Dendritic cell treated with granulocyte-macrophage colony-stimulating factor and Interleukin-4, amounts not matched to agents 40 ng/mL and 50 ng/mL, for 4 days (primary cell): ENCODE data around the gene ARMH2.

Experiments used
- H3K27ac Mint-ChIP-seq: one replicate; pipeline ENCODE4 v1.8.0; 2022; ENCODE audit warnings: mild to moderate bottlenecking, mixed read lengths
- H3K27me3 Mint-ChIP-seq: one replicate; pipeline ENCODE4 v1.8.0; 2022; ENCODE audit warnings: mild to moderate bottlenecking, mixed read lengths
- H3K36me3 Mint-ChIP-seq: one replicate; pipeline ENCODE4 v1.8.0; 2022; ENCODE audit warnings: low read depth, mixed read lengths
- H3K4me1 Mint-ChIP-seq: one replicate; pipeline ENCODE4 v1.8.0; 2022; ENCODE audit warnings: low read depth, mixed read lengths
- H3K4me3 Mint-ChIP-seq: one replicate; pipeline ENCODE4 v1.8.0; 2022; ENCODE audit warnings: mild to moderate bottlenecking, moderate library complexity, mixed read lengths
- H3K9me3 Mint-ChIP-seq: one replicate; pipeline ENCODE4 v1.8.0; 2022; ENCODE audit warnings: mixed read lengths
- intact Hi-C: fragments of 100-400 bp; cut with micrococcal nuclease; formaldehyde crosslinking; loops from one replicate; pipeline ENCODE4 v1.15.0; 2022

ARMH2 gene

DNA sequence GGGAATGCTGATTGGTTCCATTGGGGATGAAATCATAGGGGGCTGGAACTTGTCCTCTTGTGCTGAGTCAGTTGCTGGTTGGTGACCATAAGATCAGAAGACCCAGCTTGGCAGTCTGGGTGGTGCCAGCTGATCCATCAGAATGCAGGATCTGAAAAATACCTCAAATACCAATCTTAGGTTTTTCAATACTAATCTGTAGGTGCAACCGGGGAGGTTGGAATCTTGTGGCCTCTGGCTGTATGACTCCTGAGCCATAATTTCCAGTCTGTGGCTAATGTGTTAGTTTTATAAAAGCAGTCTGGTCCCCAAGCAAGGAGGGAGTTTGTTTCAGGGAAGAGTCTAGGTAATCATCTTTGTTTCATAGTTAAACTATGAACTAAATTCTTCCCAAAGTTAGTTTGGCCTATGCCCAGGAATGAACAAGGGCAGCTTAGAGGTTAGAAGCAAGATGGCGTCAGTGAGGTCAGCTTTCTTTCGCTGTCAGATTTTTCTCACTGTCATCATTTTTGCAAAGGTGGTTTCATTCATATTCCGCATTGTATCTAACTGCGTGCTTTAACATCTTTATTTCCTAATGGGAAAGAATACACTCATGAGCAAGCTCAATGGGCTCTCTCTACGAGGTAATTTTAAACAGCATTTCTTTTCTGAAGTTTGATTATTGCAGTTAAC, 2.0 kb downstream of the ARMH2 start:
- Mint-ChIP-seq H3K4me1 (no peaks in the 10 kb centered on the region), H3K27ac (no peak overlapping the region), H3K9me3 (no peaks in the 10 kb centered on the region), H3K36me3 (no peaks in the 10 kb centered on the region), H3K27me3 (no peaks in the 10 kb centered on the region), H3K4me3 (no peak overlapping the region)
- intact Hi-C loops, result no loop called here

DNA sequence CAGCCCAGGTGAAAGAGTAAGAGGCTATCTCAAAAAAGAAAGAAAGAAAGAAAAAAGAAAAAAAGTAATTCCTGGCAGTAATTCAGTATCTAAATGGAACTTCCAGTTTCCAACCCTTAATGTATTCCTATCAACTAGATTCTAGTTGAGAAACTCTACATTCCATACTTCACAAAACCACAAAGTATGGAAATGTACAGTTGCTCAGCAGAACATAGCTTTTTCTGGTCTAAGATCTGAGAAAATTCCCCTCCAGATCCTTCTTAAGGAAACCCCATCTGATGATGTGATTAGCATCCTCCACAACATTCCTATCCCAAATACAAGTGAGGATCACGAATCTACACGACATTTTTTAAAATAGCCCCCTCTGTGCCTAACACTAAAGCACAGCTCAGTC, 3.6 kb downstream of the ARMH2 start:
- H3K9me3 Mint-ChIP-seq, result no peaks in the 10 kb centered on the region
- intact Hi-C loops, result no loop called here
- H3K27ac Mint-ChIP-seq, result no peak overlapping the region
- no peaks in the 10 kb centered on the region for H3K27me3 Mint-ChIP-seq
- H3K4me1 Mint-ChIP-seq, result no peaks in the 10 kb centered on the region
- no peak overlapping the region for H3K4me3 Mint-ChIP-seq
- H3K36me3 Mint-ChIP-seq, result no peaks in the 10 kb centered on the region

DNA sequence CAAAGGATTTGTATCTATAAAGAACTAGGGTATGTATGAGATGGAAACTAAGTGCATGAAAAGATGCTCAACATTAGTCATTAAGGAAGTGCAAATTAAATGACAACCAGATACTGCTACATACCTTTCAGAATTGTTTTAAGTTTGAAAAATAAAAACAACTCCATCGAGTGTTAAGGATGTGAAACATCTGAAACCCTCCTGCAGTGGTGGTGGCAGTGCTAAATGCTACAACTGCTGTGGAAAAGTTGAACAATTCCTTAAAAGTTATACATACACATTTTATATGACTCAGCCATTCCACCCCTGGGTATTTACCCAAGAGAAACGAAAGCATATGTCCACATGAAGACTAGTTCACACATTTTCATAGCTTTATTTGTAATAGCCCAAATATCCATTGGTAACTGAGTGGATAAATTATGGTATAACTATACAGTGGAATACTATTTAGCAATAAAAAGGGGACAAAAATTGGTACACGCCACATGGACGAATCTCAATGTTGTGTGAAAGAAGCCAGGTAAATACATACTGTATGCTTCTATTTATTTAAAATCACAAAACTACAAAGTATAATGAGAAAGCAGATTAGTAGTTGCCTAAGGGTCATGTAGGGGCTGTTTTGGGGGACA, 10.6 kb downstream of the ARMH2 start:
- no peaks in the 10 kb centered on the region for H3K9me3 Mint-ChIP-seq
- H3K36me3 Mint-ChIP-seq, result peaks cover 29% of the 10 kb centered on the region
- intact Hi-C loops, result loop anchor here (5.0 kb wide), 1 partner anchor 206 kb away; no protein-coding TSS in a partner anchor

DNA sequence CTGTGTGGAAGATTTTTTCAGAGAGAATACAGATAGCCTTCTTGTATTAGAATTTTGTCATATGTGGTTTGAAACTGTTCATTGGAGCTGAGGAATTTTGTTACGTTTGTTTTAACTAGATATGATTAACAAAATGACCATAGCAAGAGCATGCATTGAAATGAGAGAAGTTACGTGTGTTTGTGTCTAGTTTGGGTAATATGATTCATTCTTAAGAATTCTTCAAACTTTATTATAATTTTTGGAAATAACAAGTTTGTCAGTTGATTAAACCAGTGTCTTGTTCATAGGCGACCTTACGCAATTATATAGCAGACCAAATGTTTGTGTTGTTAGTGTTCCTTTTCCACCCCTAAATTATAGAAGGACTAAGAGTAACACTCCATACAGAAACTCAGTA, 18.5 kb downstream of the ARMH2 start:
- intact Hi-C loops, result loop anchor here (5.0 kb wide), 1 partner anchor 237 kb away; no protein-coding TSS in a partner anchor
- H3K27me3 Mint-ChIP-seq, result no peaks in the 10 kb centered on the region
- no peaks in the 10 kb centered on the region for H3K9me3 Mint-ChIP-seq
- peaks cover 36% of the 10 kb centered on the region for H3K36me3 Mint-ChIP-seq
- H3K4me1 Mint-ChIP-seq, result peaks cover 30% of the 10 kb centered on the region
- H3K4me3 Mint-ChIP-seq, result no peak overlapping the region
- H3K27ac Mint-ChIP-seq, result peak overlapping the region; percentile 52

More for the DNA sequence above, 10.6 kb downstream of the ARMH2 start:
- Mint-ChIP-seq H3K27me3 (no peaks in the 10 kb centered on the region), H3K27ac (no peak overlapping the region), H3K4me3 (no peak overlapping the region), H3K4me1 (no peaks in the 10 kb centered on the region)

DNA sequence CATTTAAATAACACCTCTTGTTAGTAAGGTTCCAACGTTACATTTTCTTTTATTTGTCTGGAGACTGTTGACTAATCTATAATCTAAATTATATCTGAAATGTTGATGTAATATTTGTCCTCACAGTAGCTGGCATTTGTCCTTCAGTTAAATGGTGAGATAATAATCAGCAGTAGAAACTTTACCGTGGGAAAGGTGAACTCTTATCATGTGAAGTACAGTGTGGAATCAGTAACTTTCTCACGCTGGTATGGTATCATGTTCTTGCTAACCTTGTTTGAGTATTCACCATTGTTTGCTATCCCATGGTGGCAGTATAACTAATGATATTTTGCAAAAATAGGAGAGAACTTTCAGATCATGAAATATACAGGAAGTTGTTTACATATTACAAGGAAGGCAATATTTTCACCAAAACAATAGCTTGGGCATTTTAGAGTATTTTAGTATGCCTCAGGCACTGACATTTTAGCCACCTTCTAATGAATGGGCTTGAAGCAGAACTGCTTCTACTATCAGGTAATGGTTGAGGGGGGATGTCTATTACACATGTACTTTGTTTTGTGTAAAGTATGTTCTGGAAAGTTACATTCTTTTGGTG, 19.2 kb downstream of the ARMH2 start:
- Mint-ChIP-seq H3K4me3 (no peak overlapping the region), H3K4me1 (peaks cover 30% of the 10 kb centered on the region), H3K27me3 (no peaks in the 10 kb centered on the region), H3K27ac (peak overlapping the region; percentile 52), H3K9me3 (no peaks in the 10 kb centered on the region), H3K36me3 (peaks cover 43% of the 10 kb centered on the region)
- intact Hi-C loops, result loop anchor here (5.0 to 10.0 kb wide), 2 partner anchors 238 to 295 kb away; no protein-coding TSS in a partner anchor

DNA sequence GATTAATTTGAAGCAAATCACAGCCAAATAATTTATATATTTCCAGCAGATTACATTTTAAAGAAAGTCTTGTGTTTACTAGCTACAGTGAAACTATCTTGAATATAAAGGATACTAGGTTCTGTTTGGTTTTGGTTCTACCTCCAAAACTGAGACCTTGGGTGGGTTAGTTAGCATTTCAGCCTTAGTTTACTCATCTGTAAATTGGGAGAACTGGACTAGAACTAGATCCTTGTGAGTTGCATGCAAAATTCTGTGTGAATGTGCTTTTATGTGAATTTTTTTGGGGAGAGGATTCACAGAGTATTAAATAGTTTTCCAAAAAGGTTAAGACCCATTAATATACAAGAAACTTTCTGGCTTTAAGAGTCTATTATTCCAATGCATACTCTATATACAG, 19.8 kb downstream of the ARMH2 start:
- intact Hi-C loops, result loop anchor here (10.0 kb wide), 1 partner anchor 296 kb away; no protein-coding TSS in a partner anchor
- Mint-ChIP-seq H3K9me3 (no peaks in the 10 kb centered on the region), H3K27me3 (no peaks in the 10 kb centered on the region), H3K4me3 (no peak overlapping the region), H3K27ac (no peak overlapping the region), H3K4me1 (peaks cover 30% of the 10 kb centered on the region), H3K36me3 (peaks cover 43% of the 10 kb centered on the region)

DNA sequence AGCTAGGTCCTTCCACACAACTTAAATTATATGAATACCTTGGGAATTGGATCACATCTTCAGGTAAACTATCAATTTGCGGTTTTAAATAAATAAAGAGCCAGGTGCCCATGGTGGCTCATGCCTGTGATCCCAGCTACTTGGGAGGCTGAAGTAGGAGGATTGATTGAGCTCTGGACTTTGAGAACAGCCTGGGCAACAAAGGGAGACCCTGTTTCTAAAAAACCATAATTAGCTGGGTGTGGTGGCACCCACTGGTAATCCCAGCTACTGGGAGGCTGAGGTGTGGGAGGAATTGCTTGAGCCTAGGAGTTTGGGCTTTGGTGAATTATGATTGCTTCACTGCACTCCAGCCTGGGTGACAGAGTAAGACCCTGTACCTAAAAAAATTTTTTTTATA, 20.6 kb downstream of the ARMH2 start:
- Mint-ChIP-seq H3K36me3 (peaks cover 35% of the 10 kb centered on the region), H3K27ac (no peak overlapping the region), H3K27me3 (no peaks in the 10 kb centered on the region), H3K4me3 (no peak overlapping the region), H3K4me1 (peaks cover 30% of the 10 kb centered on the region), H3K9me3 (no peaks in the 10 kb centered on the region)
- intact Hi-C loops, result loop anchor here (10.0 kb wide), 1 partner anchor 297 kb away; no protein-coding TSS in a partner anchor

DNA sequence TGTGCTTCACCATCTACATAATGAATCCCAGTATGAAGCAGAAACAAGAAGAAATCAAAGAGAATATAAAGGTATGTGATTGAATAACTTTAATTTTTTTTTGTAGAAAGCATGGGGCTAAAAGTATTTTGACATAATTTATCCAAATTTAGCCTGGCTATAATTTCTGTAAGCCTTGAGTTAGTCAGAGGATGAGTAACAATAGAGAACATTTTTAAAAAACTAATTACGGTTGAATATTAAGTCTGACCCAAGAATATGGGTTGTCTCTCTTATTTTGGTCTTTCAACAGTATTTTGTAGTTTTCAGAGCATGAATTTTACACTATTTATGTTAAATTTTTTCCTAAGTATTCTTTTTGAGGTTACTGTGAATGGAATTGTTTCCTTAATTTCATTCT, 21.5 kb downstream of the ARMH2 start:
- Mint-ChIP-seq H3K27me3 (no peaks in the 10 kb centered on the region), H3K4me3 (no peak overlapping the region), H3K9me3 (no peaks in the 10 kb centered on the region), H3K27ac (no peak overlapping the region), H3K36me3 (peaks cover 26% of the 10 kb centered on the region), H3K4me1 (peaks cover 30% of the 10 kb centered on the region)
- intact Hi-C loops, result loop anchor here (10.0 kb wide), 1 partner anchor 298 kb away; no protein-coding TSS in a partner anchor

DNA sequence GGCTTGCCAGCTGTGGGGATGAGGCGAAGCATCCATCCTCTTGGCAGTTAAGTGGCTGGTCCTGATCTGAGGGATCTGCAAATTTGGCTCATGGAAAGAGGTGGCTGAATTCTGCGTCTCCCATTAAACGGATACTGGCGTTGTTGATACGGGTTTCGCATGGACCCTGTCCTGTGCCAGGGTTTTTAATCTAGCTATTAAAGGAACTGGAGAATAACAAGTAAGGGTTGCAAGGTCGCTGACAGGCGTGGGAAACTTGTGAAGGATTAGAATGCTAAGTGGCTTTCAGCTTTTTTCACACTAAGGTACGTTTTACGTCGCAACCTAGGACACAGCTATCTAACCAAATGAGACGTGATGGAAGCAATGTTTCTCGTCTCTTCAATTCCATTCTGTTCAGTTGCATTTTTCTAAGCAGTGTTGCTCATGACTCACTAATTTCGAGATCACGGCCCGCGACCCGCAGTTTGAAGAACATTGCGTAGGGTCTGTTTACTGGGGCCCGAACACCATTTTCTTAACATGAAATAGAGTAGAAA, 23.1 kb downstream of the ARMH2 start:
- Mint-ChIP-seq H3K27me3 (no peaks in the 10 kb centered on the region), H3K27ac (peak overlapping the region; percentile 95), H3K4me1 (peaks cover 30% of the 10 kb centered on the region), H3K4me3 (peak overlapping the region; percentile 99), H3K36me3 (peaks cover 11% of the 10 kb centered on the region), H3K9me3 (no peaks in the 10 kb centered on the region)
- intact Hi-C loops, result loop anchor here (2.0 to 10.0 kb wide), 2 partner anchors 55 to 299 kb away; no protein-coding TSS in a partner anchor

DNA sequence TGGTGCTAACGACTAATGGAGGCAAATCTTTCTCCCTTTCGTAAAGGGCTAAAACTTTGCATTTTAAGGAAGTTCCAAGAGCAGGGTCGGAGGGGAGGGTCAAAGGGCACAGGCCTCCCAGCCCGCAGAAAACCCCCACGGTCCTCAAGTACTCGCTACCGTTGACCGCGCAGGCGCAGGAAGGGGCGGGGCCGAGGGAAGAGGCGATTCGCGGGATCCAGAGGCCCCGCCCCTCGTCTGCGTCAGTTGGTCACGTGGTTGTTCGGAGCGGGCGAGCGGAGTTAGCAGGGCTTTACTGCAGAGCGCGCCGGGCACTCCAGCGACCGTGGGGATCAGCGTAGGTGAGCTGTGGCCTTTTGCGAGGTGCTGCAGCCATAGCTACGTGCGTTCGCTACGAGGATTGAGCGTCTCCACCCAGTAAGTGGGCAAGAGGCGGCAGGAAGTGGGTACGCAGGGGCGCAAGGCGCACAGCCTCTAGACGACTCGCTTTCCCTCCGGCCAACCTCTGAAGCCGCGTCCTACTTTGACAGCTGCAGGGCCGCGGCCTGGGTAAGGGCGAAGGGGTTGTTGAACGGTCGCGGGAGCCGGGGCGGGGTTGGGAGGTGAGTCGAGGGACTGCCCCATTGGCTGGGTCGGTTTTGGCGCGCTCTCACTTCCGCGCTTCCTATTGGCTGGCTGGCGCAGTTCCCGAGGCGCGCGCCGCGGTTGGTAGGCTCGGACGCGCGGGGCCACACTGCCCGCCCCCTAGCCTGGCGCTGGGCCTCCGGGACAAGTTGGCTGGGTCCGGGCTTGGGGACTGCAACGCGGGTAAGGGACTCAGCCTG, 23.8 kb downstream of the ARMH2 start, which contains the start of gene GMNN:
Gene GMNN (plus strand): TSS at position 242 of the 824 bp plus-strand sequence. CDS start 2,310 bp downstream, outside the sequence.
- no peaks in the 10 kb centered on the region for H3K27me3 Mint-ChIP-seq
- peaks cover 9% of the 10 kb centered on the region for H3K36me3 Mint-ChIP-seq
- peak within 1 kb of the TSS; percentile 95 for H3K27ac Mint-ChIP-seq
- no peaks in the 10 kb centered on the region for H3K9me3 Mint-ChIP-seq
- H3K4me1 Mint-ChIP-seq, result peaks cover 26% of the 10 kb centered on the region
- H3K4me3 Mint-ChIP-seq, result peak within 1 kb of the TSS; percentile 99
- intact Hi-C loops, result loop anchor here (2.0 to 10.0 kb wide), 3 partner anchors 54 to 300 kb away; no protein-coding TSS in a partner anchor

DNA sequence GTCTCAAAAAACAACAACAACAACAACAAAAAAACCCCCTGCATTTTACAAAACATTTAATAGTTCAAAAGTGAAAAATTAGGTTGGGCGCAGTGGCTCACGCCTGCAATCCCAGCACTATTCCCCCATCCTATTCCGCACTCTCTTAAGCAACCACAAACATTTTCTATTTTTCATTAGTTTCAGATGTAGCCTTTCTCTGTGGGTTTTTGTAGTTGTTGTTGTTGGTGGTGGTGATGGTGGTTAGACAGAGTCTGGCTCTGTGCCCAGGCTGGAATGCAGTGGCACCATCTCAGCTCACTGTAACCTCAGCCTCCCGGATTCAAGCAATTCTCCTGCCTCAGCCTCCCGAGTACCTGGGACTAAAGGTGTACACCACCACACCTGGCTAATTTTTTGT, 30.4 kb downstream of the ARMH2 start:
- Mint-ChIP-seq H3K36me3 (no peaks in the 10 kb centered on the region), H3K27ac (peak overlapping the region; percentile 3), H3K9me3 (no peaks in the 10 kb centered on the region), H3K27me3 (no peaks in the 10 kb centered on the region), H3K4me1 (peaks cover 9% of the 10 kb centered on the region), H3K4me3 (no peak overlapping the region)
- intact Hi-C loops, result no loop called here

DNA sequence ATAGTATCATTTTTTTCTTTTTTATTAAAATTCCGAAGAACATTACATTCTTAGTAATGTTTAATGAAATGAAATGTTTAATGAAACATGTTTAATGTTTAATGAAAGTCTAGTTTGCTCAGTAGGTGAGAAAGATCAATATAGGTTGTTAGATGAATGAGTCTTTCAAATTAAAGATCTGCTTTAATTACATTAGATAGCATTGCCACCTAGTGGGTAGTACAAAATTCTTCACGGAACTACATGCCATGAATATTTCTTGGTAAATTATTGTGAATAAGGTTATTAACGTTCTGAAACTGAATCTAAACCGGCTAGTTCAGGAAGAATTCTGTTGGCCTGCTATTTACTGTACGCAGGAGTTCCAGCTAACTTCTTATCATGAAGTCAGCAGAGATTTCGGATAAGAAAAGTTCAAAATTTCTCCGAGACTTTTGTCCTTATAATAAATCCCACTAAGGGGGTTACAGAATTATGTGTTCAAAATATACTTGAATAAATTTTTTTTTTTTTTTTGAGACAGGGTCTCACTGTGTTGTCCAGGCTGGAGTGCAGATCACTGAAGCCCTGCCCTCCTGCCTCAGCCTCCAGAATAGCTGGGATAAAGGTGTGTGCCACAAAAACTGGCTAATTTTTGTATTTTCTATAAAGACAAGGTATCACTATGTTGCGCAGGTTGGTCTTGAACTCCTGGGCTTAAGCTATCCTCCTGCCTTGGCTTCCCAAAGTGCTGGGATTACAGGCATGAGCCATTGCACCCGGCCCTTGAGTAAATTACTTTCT, 31.8 kb downstream of the ARMH2 start:
- intact Hi-C loops, result loop anchor here (1.0 kb wide), 2 partner anchors 49 to 186 kb away; no protein-coding TSS in a partner anchor
- H3K36me3 Mint-ChIP-seq, result no peaks in the 10 kb centered on the region
- no peak overlapping the region for H3K27ac Mint-ChIP-seq
- H3K4me3 Mint-ChIP-seq, result no peak overlapping the region
- no peaks in the 10 kb centered on the region for H3K9me3 Mint-ChIP-seq
- no peaks in the 10 kb centered on the region for H3K27me3 Mint-ChIP-seq
- peaks cover 12% of the 10 kb centered on the region for H3K4me1 Mint-ChIP-seq
